Panc1 (cell line): ENCODE data around the gene PPP1R12A.

Experiments
- CTCF ChIP-seq: fragments of 450-650 bp; IDR thresholded peaks from 2 replicates; pipeline ENCODE4 v1.5.1; 2017; ENCODE audit warnings: mild to moderate bottlenecking
- POLR2AphosphoS5 ChIP-seq: IDR thresholded peaks from 2 replicates; pipeline ENCODE4 v1.6.1; 2012; ENCODE audit warnings: mild to moderate bottlenecking, low read depth, low read length, moderate library complexity

- TF ChIP-seq POLR2AphosphoS5 (no peak), CTCF (no peak)
These were observed 171.0 kb downstream of the PPP1R12A start for GRCh38 chr12:79763766-79764452.
